Esophagus squamous epithelium (tissue), 5 donors: ENCODE results near the gene S100A12. TPM values are rescaled to one million over a fixed set of nuclear protein-coding genes. Genes with fewer than 3 reads are reported as not detected.

Experiments
- DNase-seq: peaks from one replicate; lab custom pipeline; 2025; lab: John Stamatoyannopoulos, UW
- H3K27ac ChIP-seq, 4 donors: fragments of 200-600 bp; sonication (generic); one replicate each; pipeline ENCODE4 v1.5.1; 2016 to 2019; ENCODE audit warnings: mild to moderate bottlenecking in 1 of 4
- H3K27me3 ChIP-seq, 4 donors: fragments of 200-600 bp; sonication (generic); 1 replicate in 3 of 4; 2 replicates in 1 of 4; pipeline versions ENCODE4 v1.5.1 to v1.6.0; 2017 to 2021; ENCODE audit warnings: antibody characterized with exemption in 1 of 4
- H3K36me3 ChIP-seq, 3 donors: fragments of 200-600 bp; sonication (generic); one replicate each; pipeline ENCODE4 v1.5.1; 2016 to 2019
- H3K4me1 ChIP-seq, 3 donors: fragments of 200-600 bp; sonication (generic); one replicate each; pipeline ENCODE4 v1.5.1; 2017 to 2019
- H3K4me3 ChIP-seq, 4 donors: fragments of 200-600 bp; sonication (generic); 1 replicate in 3 of 4; 2 replicates in 1 of 4; pipeline ENCODE4 v1.5.1; 2016 to 2019; ENCODE audit warnings: mild to moderate bottlenecking in 2 of 4, moderate library complexity in 1 of 4
- H3K9me3 ChIP-seq, 3 donors: fragments of 200-600 bp; sonication (generic); one replicate each; pipeline ENCODE4 v1.5.1; 2016 to 2019
- POLR2A ChIP-seq, 4 donors: fragments of 450-650 bp; IDR thresholded peaks; one replicate each; pipeline ENCODE4 v1.6.1; 2017; ENCODE audit warnings: antibody characterized with exemption in 4 of 4, mild to moderate bottlenecking in 4 of 4, moderate library complexity in 3 of 4
- WGBS, 2 donors: methylation state at CpG; one replicate each; pipeline ENCODE4 v1.1.5; 2018; 5-methylcytosine and 5-hydroxymethylcytosine counted together
- intact Hi-C: fragments of 100-400 bp; cut with DNase I; formaldehyde crosslinking; loops from one replicate; pipeline ENCODE4 v1.15.0; 2022
- total RNA-seq, 4 donors: library from RNA; depleted of rRNA; stranded (reverse); fragments of >200 nt; gene quantifications; one replicate each; pipeline ENCODE4 v1.1.0, GENCODE V29; 2016
- TF ChIP-seq, protein P1 (sequence below), 6 experiments: fragments of 450-650 bp in 4 of 6; fragments of 200-600 bp in 2 of 6; sonication (generic) in 2 of 6; IDR thresholded peaks; one replicate each; pipeline ENCODE4 v1.5.1; 2016 to 2019; ENCODE audit warnings: antibody characterized with exemption in 6 of 6, mild to moderate bottlenecking in 4 of 6, moderate library complexity in 4 of 6
- donor health status: DM: yes; HTN: yes; CAD: no.

S100A12 gene
- total RNA-seq, 4 donors from 2014 or later: 16.2 to 154 (median 49.0) TPM

DNA sequence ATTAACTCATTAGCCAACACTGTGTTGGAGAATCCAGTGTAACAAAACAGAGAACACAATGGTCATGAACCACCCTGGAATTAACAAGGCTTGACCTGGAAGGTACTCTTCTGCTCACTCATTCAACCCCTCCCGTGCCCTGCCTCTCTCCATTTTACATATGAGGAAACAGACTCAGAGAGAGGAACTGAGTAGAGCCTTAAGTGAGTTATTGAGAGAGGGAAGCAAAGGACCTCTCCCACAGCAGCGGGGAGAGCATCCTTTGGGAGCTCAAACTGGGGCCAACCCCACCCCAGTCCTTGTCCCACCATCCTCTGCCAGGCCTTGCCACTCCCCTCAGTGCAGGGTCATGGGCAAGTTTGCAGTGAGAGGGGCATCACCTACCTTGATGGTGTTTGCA is 1.4 kb downstream of the S100A12 start:
- no peak overlapping the region for H3K4me3 ChIP-seq
- H3K9me3 ChIP-seq: no peaks in the 10 kb centered on the region
- WGBS, 2 donors: 58 to 70% methylated on average over 2 of the region's 2 CpGs
- peak overlapping the region; percentile 61 to 85 (median 70) for H3K27ac ChIP-seq
- no peaks in the 10 kb centered on the region for H3K36me3 ChIP-seq
- H3K27me3 ChIP-seq: peaks cover 0 to 3% (median 0%) of the 10 kb centered on the region in 4 donors
- intact Hi-C loops: no loop called here
- TF ChIP-seq, protein P1, sequence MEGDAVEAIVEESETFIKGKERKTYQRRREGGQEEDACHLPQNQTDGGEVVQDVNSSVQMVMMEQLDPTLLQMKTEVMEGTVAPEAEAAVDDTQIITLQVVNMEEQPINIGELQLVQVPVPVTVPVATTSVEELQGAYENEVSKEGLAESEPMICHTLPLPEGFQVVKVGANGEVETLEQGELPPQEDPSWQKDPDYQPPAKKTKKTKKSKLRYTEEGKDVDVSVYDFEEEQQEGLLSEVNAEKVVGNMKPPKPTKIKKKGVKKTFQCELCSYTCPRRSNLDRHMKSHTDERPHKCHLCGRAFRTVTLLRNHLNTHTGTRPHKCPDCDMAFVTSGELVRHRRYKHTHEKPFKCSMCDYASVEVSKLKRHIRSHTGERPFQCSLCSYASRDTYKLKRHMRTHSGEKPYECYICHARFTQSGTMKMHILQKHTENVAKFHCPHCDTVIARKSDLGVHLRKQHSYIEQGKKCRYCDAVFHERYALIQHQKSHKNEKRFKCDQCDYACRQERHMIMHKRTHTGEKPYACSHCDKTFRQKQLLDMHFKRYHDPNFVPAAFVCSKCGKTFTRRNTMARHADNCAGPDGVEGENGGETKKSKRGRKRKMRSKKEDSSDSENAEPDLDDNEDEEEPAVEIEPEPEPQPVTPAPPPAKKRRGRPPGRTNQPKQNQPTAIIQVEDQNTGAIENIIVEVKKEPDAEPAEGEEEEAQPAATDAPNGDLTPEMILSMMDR (IDR thresholded peaks at IDR 0.05): no peak
- no peak for TF ChIP-seq POLR2A (IDR thresholded peaks at IDR 0.05)
- H3K4me1 ChIP-seq: peaks cover 18 to 94% (median 32%) of the 10 kb centered on the region in 3 donors
- DNase-seq: no peak

DNA sequence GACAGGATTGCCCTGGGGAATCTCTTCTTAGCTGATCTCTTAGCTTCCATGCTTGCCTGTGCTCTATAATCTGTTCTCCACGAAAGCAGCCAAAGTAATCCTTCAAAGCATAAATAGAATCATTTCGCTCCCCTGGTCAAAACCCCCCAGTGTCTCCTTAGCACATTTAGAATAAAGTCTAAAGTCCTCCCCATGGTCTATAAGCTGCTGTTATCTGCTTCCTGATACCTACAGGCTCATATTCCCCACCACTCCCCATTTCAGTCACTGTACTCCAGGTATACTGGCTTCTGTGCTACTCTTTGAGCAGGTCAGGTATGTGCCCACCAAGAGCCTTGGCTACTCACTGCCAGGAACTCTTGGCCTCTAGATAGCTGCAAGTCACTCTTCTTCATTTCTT is 2.9 kb downstream of the S100A12 start:
- Histone ChIP-seq H3K4me3 (no peak overlapping the region), H3K4me1 (peaks cover 21 to 95% (median 42%) of the 10 kb centered on the region in 3 donors), H3K27me3 (peaks cover 0 to 3% (median 0%) of the 10 kb centered on the region in 4 donors), H3K9me3 (no peaks in the 10 kb centered on the region), H3K27ac (peak overlapping the region in 3 of 4 donors; percentile 31 to 83 (median 80)), H3K36me3 (no peaks in the 10 kb centered on the region)
- intact Hi-C loops: no loop called here
- no peak for DNase-seq
- 83 to 89% methylated on average over 2 of the region's 2 CpGs for WGBS, 2 donors
- TF ChIP-seq, protein P1 (IDR thresholded peaks at IDR 0.05): no peak
- TF ChIP-seq POLR2A (IDR thresholded peaks at IDR 0.05): no peak

DNA sequence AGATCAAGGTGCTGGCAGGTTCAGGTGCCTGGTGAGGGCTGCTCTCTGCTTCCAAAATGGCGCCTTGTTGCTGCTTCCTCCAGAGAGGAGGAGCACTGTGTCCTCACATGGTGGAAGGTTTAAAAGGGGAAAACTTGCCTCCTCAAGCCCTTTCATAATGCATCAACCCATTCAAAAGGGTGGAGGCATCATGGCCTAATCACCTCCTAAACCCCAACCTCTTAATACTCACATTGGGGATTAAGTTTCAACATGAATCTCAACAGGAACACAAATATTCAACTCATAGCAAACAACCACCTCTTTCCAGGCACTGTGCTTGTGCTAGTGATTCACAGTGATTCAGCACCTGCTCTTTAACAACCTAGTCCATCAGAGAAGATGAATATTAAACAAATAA is 4.2 kb downstream of the S100A12 start:
- WGBS, 2 donors: 60 to 71% methylated on average over 1 of the region's 1 CpG
- H3K4me3 ChIP-seq: no peak overlapping the region
- H3K4me1 ChIP-seq: peaks cover 26 to 95% (median 45%) of the 10 kb centered on the region in 3 donors
- peaks cover 0 to 3% (median 0%) of the 10 kb centered on the region in 4 donors for H3K27me3 ChIP-seq
- intact Hi-C loops: no loop called here
- H3K36me3 ChIP-seq: no peaks in the 10 kb centered on the region
- no peak for DNase-seq
- H3K27ac ChIP-seq: peak overlapping the region; percentile 74 to 83 (median 80)
- no peaks in the 10 kb centered on the region for H3K9me3 ChIP-seq
- TF ChIP-seq, protein P1 (IDR thresholded peaks at IDR 0.05): no peak
- no peak for TF ChIP-seq POLR2A (IDR thresholded peaks at IDR 0.05)

DNA sequence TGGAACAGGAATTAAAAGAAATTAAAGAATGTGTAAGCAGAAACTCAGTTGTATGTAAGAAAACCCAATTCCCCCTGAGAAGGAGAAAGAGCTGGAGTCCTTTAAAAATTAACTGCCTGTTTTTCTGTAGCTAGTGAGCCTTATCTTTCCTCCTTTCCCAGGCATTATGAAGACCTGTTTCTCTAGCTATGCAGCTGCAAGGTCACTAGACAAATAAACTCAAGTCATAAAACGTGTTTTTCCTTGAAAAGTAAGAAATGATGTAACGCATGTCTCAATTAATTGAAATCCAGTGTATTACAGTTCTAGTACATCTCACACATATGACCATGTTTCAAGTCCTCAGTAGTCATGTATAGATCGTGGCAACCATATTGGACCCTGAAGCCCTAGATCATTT is 5.3 kb downstream of the S100A12 start:
- Histone ChIP-seq H3K9me3 (no peaks in the 10 kb centered on the region), H3K4me1 (peaks cover 18 to 95% (median 46%) of the 10 kb centered on the region in 3 donors), H3K27ac (peak overlapping the region; percentile 71 to 83 (median 80)), H3K4me3 (no peak overlapping the region), H3K36me3 (no peaks in the 10 kb centered on the region), H3K27me3 (peaks cover 0 to 3% (median 0%) of the 10 kb centered on the region in 4 donors)
- intact Hi-C loops: no loop called here
- 62% methylated on average over 3 of the region's 3 CpGs for WGBS, 2 donors
- no peak for TF ChIP-seq POLR2A (IDR thresholded peaks at IDR 0.05)
- TF ChIP-seq, protein P1 (IDR thresholded peaks at IDR 0.05): no peak
- no peak for DNase-seq

DNA sequence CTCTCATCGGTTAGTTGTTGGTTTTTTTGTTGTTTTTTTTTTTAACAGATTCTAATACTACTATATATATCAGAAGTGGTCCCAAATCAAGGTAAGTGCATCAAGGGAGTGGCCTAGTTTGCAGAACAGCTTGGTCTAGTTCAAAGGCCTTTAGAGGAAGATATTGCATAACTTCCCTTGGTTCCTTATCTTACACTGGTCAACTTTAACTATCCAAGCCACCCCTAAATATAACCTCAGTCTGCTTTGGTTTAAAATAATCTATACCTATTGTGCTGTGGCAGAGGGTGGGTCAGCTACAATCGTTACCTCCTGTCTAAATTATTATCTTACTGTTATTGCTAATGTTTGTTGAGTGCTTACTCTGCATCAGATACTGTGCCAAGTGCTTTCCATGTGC is 6.9 kb downstream of the S100A12 start:
- Histone ChIP-seq H3K27ac (peak overlapping the region in 2 of 4 donors; percentile 71 to 80), H3K27me3 (peaks cover 0 to 3% (median 0%) of the 10 kb centered on the region in 4 donors), H3K9me3 (no peaks in the 10 kb centered on the region), H3K4me1 (peaks cover 25 to 95% (median 50%) of the 10 kb centered on the region in 3 donors), H3K4me3 (no peak overlapping the region), H3K36me3 (no peaks in the 10 kb centered on the region)
- intact Hi-C loops: no loop called here
- 51 to 59% methylated on average over 2 of the region's 2 CpGs for WGBS, 2 donors
- TF ChIP-seq POLR2A (IDR thresholded peaks at IDR 0.05): no peak
- TF ChIP-seq, protein P1 (IDR thresholded peaks at IDR 0.05): no peak
- DNase-seq: no peak
